ENCODE measurements around the gene CHPF2.

DNA sequence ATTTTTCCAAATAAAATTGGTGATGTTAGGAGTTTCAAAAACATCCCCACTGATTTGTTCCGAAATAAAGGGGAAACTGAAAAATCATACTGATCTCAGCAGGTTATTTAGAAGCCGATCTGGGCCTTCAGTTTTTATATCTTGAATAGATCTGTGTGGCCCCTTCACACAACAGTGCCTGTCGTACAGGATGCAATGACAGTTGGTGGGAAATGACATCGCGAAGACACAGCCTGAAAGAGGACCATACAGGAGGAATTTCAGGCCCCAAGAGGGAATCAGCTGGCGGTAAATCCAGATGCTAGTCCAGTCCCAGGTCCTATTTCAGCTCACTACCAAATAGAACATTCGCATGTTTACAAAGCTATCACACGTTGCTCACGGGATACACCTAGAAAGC is 25.0 kb upstream of the CHPF2 start:
- TF ChIP-seq, protein P1, sequence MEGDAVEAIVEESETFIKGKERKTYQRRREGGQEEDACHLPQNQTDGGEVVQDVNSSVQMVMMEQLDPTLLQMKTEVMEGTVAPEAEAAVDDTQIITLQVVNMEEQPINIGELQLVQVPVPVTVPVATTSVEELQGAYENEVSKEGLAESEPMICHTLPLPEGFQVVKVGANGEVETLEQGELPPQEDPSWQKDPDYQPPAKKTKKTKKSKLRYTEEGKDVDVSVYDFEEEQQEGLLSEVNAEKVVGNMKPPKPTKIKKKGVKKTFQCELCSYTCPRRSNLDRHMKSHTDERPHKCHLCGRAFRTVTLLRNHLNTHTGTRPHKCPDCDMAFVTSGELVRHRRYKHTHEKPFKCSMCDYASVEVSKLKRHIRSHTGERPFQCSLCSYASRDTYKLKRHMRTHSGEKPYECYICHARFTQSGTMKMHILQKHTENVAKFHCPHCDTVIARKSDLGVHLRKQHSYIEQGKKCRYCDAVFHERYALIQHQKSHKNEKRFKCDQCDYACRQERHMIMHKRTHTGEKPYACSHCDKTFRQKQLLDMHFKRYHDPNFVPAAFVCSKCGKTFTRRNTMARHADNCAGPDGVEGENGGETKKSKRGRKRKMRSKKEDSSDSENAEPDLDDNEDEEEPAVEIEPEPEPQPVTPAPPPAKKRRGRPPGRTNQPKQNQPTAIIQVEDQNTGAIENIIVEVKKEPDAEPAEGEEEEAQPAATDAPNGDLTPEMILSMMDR (IDR thresholded peaks at IDR 0.05), result no peak
- no peak for TF ChIP-seq POLR2A (IDR thresholded peaks at IDR 0.05)
- TF ChIP-seq POLR2AphosphoS5 (IDR thresholded peaks at IDR 0.05), result no peak

All from breast epithelium (tissue), 3 donors.